IMR-90 (cell line): Measurements from ENCODE around the gene NFE2. TPM values are rescaled to one million over a fixed set of nuclear protein-coding genes. Genes with fewer than 3 reads are reported as not detected.
A peak's percentile ranks its signal among the peaks of the same experiment; 100 is the strongest.

ENCODE experiments used
- ATAC-seq: fragments of 200-7000 bp; cut with Tn5 transposase; 2 replicates; pipeline ENCODE4 v1.9.1; 2020; ENCODE audit warnings: low read depth, mild to moderate bottlenecking, moderate library complexity
- BruUV-seq: library from RNA; stranded (reverse); fragments of 400-500 nt; replicated peaks from 2 replicates; lab custom pipeline; 2021; lab: Mats Ljungman, UMichigan
- CTCF ChIA-PET: fragments of 300-600 bp; formaldehyde crosslinking; extraction: SDS; loops from one replicate; lab custom pipeline; 2021; ENCODE audit warnings: antibody characterized with exemption; lab: Yijun Ruan, JAX
- POLR2A ChIA-PET: fragments of 300-600 bp; sonication (Branson Sonifier 250); formaldehyde crosslinking; loops from one replicate; lab custom pipeline; 2022; ENCODE audit warnings: antibody characterized with exemption; ENCODE audit not compliant: unreplicated experiment; lab: Charles Lee
- DNase-seq: peaks from one replicate; pipeline ENCODE4 v3.0.0; 2013
- H2AFZ ChIP-seq: replicated peaks from 2 replicates; pipeline ENCODE3; 2013; ENCODE audit warnings: low read length, mild to moderate bottlenecking; ENCODE audit not compliant: poor library complexity
- H2AK5ac ChIP-seq: 2 replicates; pipeline ENCODE4 v1.6.1; 2013; ENCODE audit warnings: low read depth, low read length, inconsistent platforms
- H2AK9ac ChIP-seq: replicated peaks from 2 replicates; pipeline ENCODE3; 2013; ENCODE audit warnings: mild to moderate bottlenecking, low read depth, low read length, moderate library complexity; ENCODE audit not compliant: poor library complexity
- H2BK120ac ChIP-seq: 2 replicates; pipeline ENCODE4 v1.6.1; 2013; ENCODE audit warnings: low read depth, low read length, inconsistent platforms
- H2BK15ac ChIP-seq: 3 replicates; pipeline ENCODE4 v1.6.1; 2013; ENCODE audit warnings: low read depth, low read length, inconsistent platforms
- H2BK20ac ChIP-seq: 2 replicates; pipeline ENCODE4 v1.6.1; 2013; ENCODE audit warnings: low read depth, mild to moderate bottlenecking, inconsistent platforms, low read length, moderate library complexity
- H2BK5ac ChIP-seq: 2 replicates; pipeline ENCODE4 v1.6.1; 2013; ENCODE audit warnings: mild to moderate bottlenecking, low read depth, low read length, inconsistent platforms; ENCODE audit not compliant: poor library complexity, severe bottlenecking
- H3K14ac ChIP-seq: replicated peaks from 2 replicates; pipeline ENCODE4 v1.6.1; 2013; ENCODE audit warnings: low read depth, low read length, inconsistent platforms
- H3K18ac ChIP-seq: 2 replicates; pipeline ENCODE4 v1.6.1; 2013; ENCODE audit warnings: low read depth, low read length, control low read depth
- H3K23ac ChIP-seq: 2 replicates; pipeline ENCODE4 v1.6.1; 2013; ENCODE audit warnings: low read depth, low read length, inconsistent platforms
- H3K27ac ChIP-seq: 2 replicates; pipeline ENCODE4 v1.5.1; 2013; ENCODE audit warnings: mild to moderate bottlenecking, control low read depth, low read length; ENCODE audit not compliant: insufficient read depth
- H3K27me3 ChIP-seq: 2 replicates; pipeline ENCODE4 v1.6.1; 2013; ENCODE audit warnings: low read length; ENCODE audit not compliant: control insufficient read depth, insufficient read depth
- H3K36me3 ChIP-seq: 2 replicates; pipeline ENCODE4 v1.6.1; 2013; ENCODE audit warnings: low read length, mixed read lengths; ENCODE audit not compliant: control insufficient read depth, insufficient read depth
- H3K4ac ChIP-seq: 2 replicates; pipeline ENCODE4 v1.6.1; 2013; ENCODE audit warnings: low read depth, low read length, inconsistent platforms
- H3K4me1 ChIP-seq: 2 replicates; pipeline ENCODE4 v1.6.1; 2013; ENCODE audit warnings: low read length, mixed read lengths; ENCODE audit not compliant: control insufficient read depth, insufficient read depth
- H3K4me2 ChIP-seq: 2 replicates; pipeline ENCODE4 v1.6.1; 2013; ENCODE audit warnings: low read depth, mild to moderate bottlenecking, control low read depth, low read length, moderate library complexity
- H3K4me3 ChIP-seq: 2 replicates; pipeline ENCODE4 v1.5.1; 2013; ENCODE audit warnings: low read depth, mild to moderate bottlenecking, control low read depth, low read length, moderate library complexity; ENCODE audit not compliant: insufficient read depth
- H3K56ac ChIP-seq: 2 replicates; pipeline ENCODE4 v1.6.1; 2013; ENCODE audit warnings: low read length, inconsistent platforms; ENCODE audit not compliant: insufficient read depth; ENCODE audit errors: extremely low read depth
- H3K79me1 ChIP-seq, 2 experiments: 2 replicates each; pipeline ENCODE4 v1.6.1; 2013; ENCODE audit warnings: low read length in 2 of 2, inconsistent platforms in 1 of 2, low read depth in 1 of 2
- H3K9ac ChIP-seq: 2 replicates; pipeline ENCODE4 v1.6.1; 2013; ENCODE audit warnings: low read depth, low read length, control low read depth
- H3K9me1 ChIP-seq: 2 replicates; pipeline ENCODE4 v1.6.1; 2013; ENCODE audit warnings: low read length, inconsistent platforms; ENCODE audit not compliant: insufficient read depth
- H3K9me3 ChIP-seq: 2 replicates; pipeline ENCODE4 v1.6.1; 2013; ENCODE audit warnings: low read length; ENCODE audit not compliant: control insufficient read depth, insufficient read depth
- H4K20me1 ChIP-seq: 2 replicates; pipeline ENCODE4 v1.6.1; 2013; ENCODE audit warnings: low read length, inconsistent platforms; ENCODE audit not compliant: insufficient read depth
- H4K5ac ChIP-seq: 2 replicates; pipeline ENCODE4 v1.6.1; 2013; ENCODE audit warnings: mild to moderate bottlenecking, low read depth, low read length, control low read depth
- H4K8ac ChIP-seq, 2 experiments: 2 replicates each; pipeline ENCODE4 v1.6.1; 2013; ENCODE audit warnings: low read depth in 2 of 2, low read length in 2 of 2, control low read depth in 1 of 2, inconsistent platforms in 1 of 2
- H4K91ac ChIP-seq: 2 replicates; pipeline ENCODE4 v1.6.1; 2013; ENCODE audit warnings: low read depth, low read length, inconsistent platforms; ENCODE audit not compliant: insufficient read depth
- POLR2A ChIP-seq: IDR thresholded peaks from 2 replicates; pipeline ENCODE4 v1.6.1; 2012; ENCODE audit warnings: mild to moderate bottlenecking, low read depth, low read length
- USF2 ChIP-seq: fragments of 150-350 bp; IDR thresholded peaks from 2 replicates; pipeline ENCODE4 v1.6.1; 2017; ENCODE audit warnings: mild to moderate bottlenecking, antibody characterized with exemption, low read length, low read depth
- whole genome bisulfite sequencing, 2 experiments: methylation state at CpG; one replicate each; pipeline versions ENCODE4 v1.1.5 to v1.1.7; 2013; ENCODE audit warnings: missing lambda C conversion rate in 2 of 2; ENCODE audit not compliant: insufficient read length in 1 of 2; ENCODE audit errors: extremely low coverage in 2 of 2; 5-methylcytosine and 5-hydroxymethylcytosine counted together
- dilution Hi-C: fragments of 300-500 bp; cut with HindIII; formaldehyde crosslinking; loops from one replicate; pipeline ENCODE4 v1.14.3; 2018; ENCODE audit warnings: low sequenced_read_pairs; ENCODE audit not compliant: unreplicated experiment
- in situ Hi-C: fragments of 300-500 bp; cut with MboI; formaldehyde crosslinking; loops from 3 replicates; pipeline ENCODE4 v1.14.3; 2019; ENCODE audit warnings: low sequenced_read_pairs, inconsistent platforms, mixed read lengths
- intact Hi-C: fragments of 100-400 bp; cut with micrococcal nuclease; formaldehyde crosslinking; loops from 2 replicates; pipeline ENCODE4 v1.10.0; 2022
- polyA plus RNA-seq, 3 experiments: library from polyadenylated mRNA; depleted of rRNA; stranded (reverse); fragments of >200 nt; gene quantifications; 2 replicates each; pipeline ENCODE4 v1.2.3, GENCODE V29; 2012; ENCODE audit warnings: low replicate concordance in 1 of 3
- total RNA-seq: library from RNA; depleted of rRNA; stranded (reverse); fragments of >200 nt; gene quantifications from 2 replicates; pipeline ENCODE4 v1.2.3, GENCODE V29; 2012

The NFE2 gene
- total and polyA plus RNA-seq, 2 of the 4 experiments (the other 2 are of a cell fraction) = 0.18 to 0.32 TPM

DNA sequence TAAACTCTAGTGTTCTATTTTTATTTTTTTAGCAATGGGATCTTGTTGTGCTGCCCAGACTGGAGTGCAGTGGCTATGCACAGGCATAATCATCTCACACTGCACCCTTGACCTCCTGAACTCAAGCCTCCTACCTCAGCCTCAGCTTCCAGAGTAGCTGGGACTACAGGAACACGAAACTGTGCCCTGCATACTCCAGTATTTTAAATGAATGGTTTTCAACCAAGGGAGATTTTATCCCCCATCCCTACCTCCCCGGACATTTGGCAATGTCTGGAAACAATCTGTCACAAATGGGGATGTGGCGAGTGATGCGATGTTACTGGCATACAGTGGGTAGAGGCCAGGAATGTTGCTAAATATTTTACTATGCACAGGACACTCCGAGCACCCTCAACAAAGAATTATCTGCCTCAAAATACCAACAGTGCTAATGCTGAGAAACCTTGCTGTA, 23.0 kb downstream of the NFE2 start:
- Histone ChIP-seq H2AK5ac (peak overlapping the region; percentile 71; the same call in 1 of the 2 replicates), H4K8ac (peak overlapping the region in 1 of 2 experiments; percentile 44; a peak in 1 of 4 replicates), H4K20me1 (peaks cover 31% of the 10 kb centered on the region), H3K14ac (peak overlapping the region; percentile 58), H3K27ac (peak overlapping the region; percentile 73; the same call in 1 of the 2 replicates), H3K23ac (peak overlapping the region; percentile 72; the same call in 1 of the 2 replicates), H3K56ac (peak overlapping the region; percentile 20; the same call in 1 of the 2 replicates), H3K9ac (peak overlapping the region; percentile 72), H3K4me1 (peaks cover 3% of the 10 kb centered on the region), H2BK5ac (peak overlapping the region; percentile 57), H2AK9ac (no peak overlapping the region), H3K9me3 (no peaks in the 10 kb centered on the region), H3K79me1 (peaks cover 4 to 30% of the 10 kb centered on the region in 2 experiments; a peak in 3 of 4 replicates), H3K4me3 (peak overlapping the region; percentile 11; the same call in 1 of the 2 replicates), H3K4me2 (peak overlapping the region; percentile 79), H4K91ac (peak overlapping the region; percentile 59), H2AFZ (no peak overlapping the region), H2BK120ac (peak overlapping the region; percentile 7; the same call in 1 of the 2 replicates), H3K4ac (peak overlapping the region; percentile 48), H3K9me1 (no peaks in the 10 kb centered on the region), H3K36me3 (peaks cover 12% of the 10 kb centered on the region), H2BK15ac (no peak overlapping the region), H2BK20ac (no peak overlapping the region), H4K5ac (0 out of 2 replicates have a peak overlapping the region, but pooled peaks have one; percentile 28), H3K18ac (no peak overlapping the region), H3K27me3 (no peaks in the 10 kb centered on the region)
- dilution Hi-C loops (no loop called here), in situ Hi-C loops (loop anchor here (5.0 kb wide), 1 partner anchor 51 kb away; no protein-coding TSS in a partner anchor), intact Hi-C loops (loop anchor here (2.0 kb wide), 2 partner anchors 19 to 55 kb away; no protein-coding TSS in a partner anchor)
- WGBS, 2 experiments = no CpG with 5 or more reads among the region's 5 CpGs
- no peak for DNase-seq
- POLR2A ChIA-PET = no interaction called here
- ATAC-seq = no peak
- no peak for TF ChIP-seq USF2
- TF ChIP-seq POLR2A = peak; percentile 20; the same call in 1 of the 2 replicates
- no TSS peak for BruUV-seq
- CTCF ChIA-PET = no interaction called here
